ENCODE measurements around the gene PRPF38B.

PRPF38B gene

DNA sequence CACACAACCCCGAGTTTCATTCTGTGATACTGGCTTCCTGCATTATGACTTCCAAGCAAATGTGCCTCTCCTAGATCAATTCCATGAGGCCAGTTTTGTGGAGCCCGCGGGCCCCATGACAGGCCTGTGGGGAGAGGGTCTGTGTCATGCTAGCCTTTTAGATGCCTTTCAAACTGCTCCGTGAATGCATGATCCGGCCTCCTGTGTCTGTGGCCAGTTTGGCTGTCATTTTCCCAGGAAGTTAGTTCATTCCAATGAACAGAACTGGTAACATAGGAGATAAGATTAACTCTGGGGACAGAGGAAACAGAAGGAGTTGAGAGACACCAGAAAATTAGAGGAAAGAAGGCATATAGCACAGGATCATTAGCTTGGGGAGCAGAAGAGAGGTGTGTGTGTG, 23.8 kb downstream of the PRPF38B start:
- H3K4me1 ChIP-seq (ENCODE audit: insufficient read depth, insufficient read length) = peaks cover 4% of the 10 kb centered on the region
- no peaks in the 10 kb centered on the region for H3K27me3 ChIP-seq (ENCODE audit: insufficient read depth, insufficient read length)
- H3K4me3 ChIP-seq (ENCODE audit: insufficient read length, low read depth) = no peak overlapping the region
- H3K9me3 ChIP-seq (ENCODE audit: insufficient read depth, low read length) = no peaks in the 10 kb centered on the region
- H3K36me3 ChIP-seq (ENCODE audit: insufficient read depth, insufficient read length, low read length) = no peaks in the 10 kb centered on the region
- TF ChIP-seq YY1 (IDR thresholded peaks at IDR 0.05; ENCODE audit: insufficient read depth, insufficient read length) (no peak), SUZ12 (IDR thresholded peaks at IDR 0.05; ENCODE audit: extremely low read depth, insufficient read depth, insufficient read length) (no peak), ZNF274 (IDR thresholded peaks at IDR 0.05; ENCODE audit: low read depth, low read length) (no peak)
- H3K9ac ChIP-seq (ENCODE audit: insufficient read length, low read depth) = no peak overlapping the region
- no peak for DNase-seq (ENCODE audit: low read depth, low spot score)

DNA sequence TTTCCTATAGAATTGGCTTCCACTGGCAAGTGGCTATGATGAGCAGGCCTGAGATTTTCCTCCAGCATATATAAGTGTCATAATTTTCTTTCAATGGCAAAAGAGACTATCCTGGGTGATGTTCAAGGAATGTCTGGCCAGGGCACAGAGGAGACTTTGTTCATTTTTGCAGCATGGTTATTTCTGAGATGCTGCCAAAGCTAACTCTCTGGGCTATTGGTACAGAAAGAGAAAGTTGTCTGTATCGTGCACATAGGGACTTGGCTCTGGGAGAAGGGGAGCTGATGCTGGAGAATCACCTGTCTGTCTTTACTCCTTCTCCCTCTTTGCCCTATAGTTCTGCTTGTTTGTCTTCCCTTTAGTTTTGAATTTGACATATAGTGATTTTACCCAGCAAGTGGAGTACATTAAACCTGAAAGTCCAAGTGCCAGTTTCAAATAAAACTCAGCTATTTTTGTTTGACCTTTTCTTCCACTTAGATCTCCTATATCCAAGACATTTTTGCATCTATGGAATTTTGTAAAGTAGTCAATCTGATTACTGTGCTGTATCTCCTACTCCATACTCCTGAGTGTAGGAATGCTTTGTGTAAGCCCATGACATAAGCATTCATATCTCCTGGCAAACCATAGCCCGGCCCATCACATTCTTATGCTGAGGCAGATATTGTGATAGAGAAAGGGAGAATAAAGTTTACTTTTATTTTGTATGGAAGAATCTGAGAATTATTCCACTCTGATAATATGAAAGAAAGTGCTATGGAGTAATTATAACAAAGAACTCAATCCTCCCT, 24.5 kb downstream of the PRPF38B start:
- DNase-seq (ENCODE audit: low read depth, low spot score) = no peak
- Histone ChIP-seq H3K4me1 (ENCODE audit: insufficient read depth, insufficient read length) (peaks cover 4% of the 10 kb centered on the region), H3K27me3 (ENCODE audit: insufficient read depth, insufficient read length) (no peaks in the 10 kb centered on the region), H3K4me3 (ENCODE audit: insufficient read length, low read depth) (no peak overlapping the region), H3K9me3 (ENCODE audit: insufficient read depth, low read length) (no peaks in the 10 kb centered on the region), H3K36me3 (ENCODE audit: insufficient read depth, insufficient read length, low read length) (no peaks in the 10 kb centered on the region), H3K9ac (ENCODE audit: insufficient read length, low read depth) (no peak overlapping the region)
- no peak for TF ChIP-seq YY1 (IDR thresholded peaks at IDR 0.05; ENCODE audit: insufficient read depth, insufficient read length)

DNA sequence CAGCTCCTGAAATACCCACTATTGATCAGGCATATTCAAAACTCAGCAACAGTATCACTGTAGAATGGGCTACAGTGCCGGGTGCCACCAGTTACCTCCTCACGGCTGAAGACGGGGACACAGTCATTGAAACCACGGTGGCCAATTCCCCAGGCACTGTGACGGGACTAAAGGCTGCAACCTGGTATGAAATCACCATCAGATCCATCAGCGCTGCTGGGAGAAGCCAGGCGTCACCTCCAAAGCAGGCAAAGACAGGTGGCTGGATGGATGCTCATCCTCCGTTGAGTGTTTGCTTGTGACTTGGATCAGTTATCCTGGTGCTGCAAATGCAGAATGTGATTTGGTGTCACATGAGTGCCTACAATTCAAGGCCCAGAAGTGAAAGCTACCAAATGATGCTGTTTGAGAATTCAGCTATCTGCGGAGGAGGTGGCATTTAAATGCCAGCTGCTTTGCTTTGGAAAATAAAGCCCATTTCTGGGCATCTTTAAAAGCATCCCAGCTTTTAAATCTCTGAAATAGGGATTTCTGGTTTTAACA, 25.7 kb downstream of the PRPF38B start:
- no peaks in the 10 kb centered on the region for H3K9me3 ChIP-seq (ENCODE audit: insufficient read depth, low read length)
- H3K4me3 ChIP-seq (ENCODE audit: insufficient read length, low read depth) = no peak overlapping the region
- H3K27me3 ChIP-seq (ENCODE audit: insufficient read depth, insufficient read length) = no peaks in the 10 kb centered on the region
- no peak overlapping the region for H3K9ac ChIP-seq (ENCODE audit: insufficient read length, low read depth)
- no peaks in the 10 kb centered on the region for H3K36me3 ChIP-seq (ENCODE audit: insufficient read depth, insufficient read length, low read length)
- TF ChIP-seq ZNF274 (IDR thresholded peaks at IDR 0.05; ENCODE audit: low read depth, low read length) (no peak), YY1 (IDR thresholded peaks at IDR 0.05; ENCODE audit: insufficient read depth, insufficient read length) (no peak), SUZ12 (IDR thresholded peaks at IDR 0.05; ENCODE audit: extremely low read depth, insufficient read depth, insufficient read length) (no peak)
- DNase-seq (ENCODE audit: low read depth, low spot score) = no peak
- peaks cover 4% of the 10 kb centered on the region for H3K4me1 ChIP-seq (ENCODE audit: insufficient read depth, insufficient read length)

DNA sequence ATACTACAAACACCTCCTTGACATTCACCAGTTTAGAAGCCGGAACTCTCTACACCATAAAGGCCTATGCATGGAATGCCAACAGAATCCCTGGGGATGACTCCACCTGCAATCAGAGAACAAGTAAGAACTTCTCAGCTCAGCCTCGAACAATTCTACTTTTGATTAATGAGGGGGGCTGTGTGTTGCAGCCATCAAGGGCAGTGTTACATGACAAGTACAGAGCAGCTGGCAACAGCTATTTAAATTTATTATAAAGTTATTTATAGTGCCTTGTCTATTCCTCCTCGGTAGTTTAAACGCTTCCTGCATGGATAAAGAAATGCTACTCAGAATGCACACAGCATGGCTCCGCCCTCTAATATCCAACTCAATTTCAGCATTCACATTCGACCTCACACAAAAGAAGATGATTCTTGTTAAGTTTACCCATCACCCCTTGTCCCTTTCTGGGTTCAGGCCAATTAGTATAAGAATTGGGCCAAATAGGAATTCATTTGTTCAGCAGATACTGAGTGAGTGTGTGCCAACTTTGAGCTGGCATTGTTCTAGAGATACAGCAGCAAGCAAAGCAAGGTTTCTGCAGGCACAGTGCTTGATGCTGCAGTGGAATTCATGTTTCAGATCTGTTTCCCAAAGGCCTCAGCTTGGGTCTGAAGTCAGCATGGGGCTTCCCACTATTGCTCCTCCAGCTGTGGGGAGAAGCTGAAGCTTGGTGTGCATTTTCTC, 27.0 kb downstream of the PRPF38B start:
- DNase-seq (ENCODE audit: low read depth, low spot score) = no peak
- Histone ChIP-seq H3K4me1 (ENCODE audit: insufficient read depth, insufficient read length) (peaks cover 4% of the 10 kb centered on the region), H3K27me3 (ENCODE audit: insufficient read depth, insufficient read length) (no peaks in the 10 kb centered on the region), H3K36me3 (ENCODE audit: insufficient read depth, insufficient read length, low read length) (no peaks in the 10 kb centered on the region), H3K9me3 (ENCODE audit: insufficient read depth, low read length) (no peaks in the 10 kb centered on the region), H3K9ac (ENCODE audit: insufficient read length, low read depth) (no peak overlapping the region), H3K4me3 (ENCODE audit: insufficient read length, low read depth) (no peak overlapping the region)
- TF ChIP-seq ZNF274 (IDR thresholded peaks at IDR 0.05; ENCODE audit: low read depth, low read length) = no peak
- no peak for TF ChIP-seq SUZ12 (IDR thresholded peaks at IDR 0.05; ENCODE audit: extremely low read depth, insufficient read depth, insufficient read length)
- TF ChIP-seq YY1 (IDR thresholded peaks at IDR 0.05; ENCODE audit: insufficient read depth, insufficient read length) = no peak

- TF ChIP-seq ZNF274 (IDR thresholded peaks at IDR 0.05; ENCODE audit: low read depth, low read length) (no peak), SUZ12 (IDR thresholded peaks at IDR 0.05; ENCODE audit: extremely low read depth, insufficient read depth, insufficient read length) (no peak), YY1 (IDR thresholded peaks at IDR 0.05; ENCODE audit: insufficient read depth, insufficient read length) (no peak)
- Histone ChIP-seq H3K9ac (ENCODE audit: insufficient read length, low read depth) (no peak overlapping the region), H3K4me3 (ENCODE audit: insufficient read length, low read depth) (no peak overlapping the region), H3K27me3 (ENCODE audit: insufficient read depth, insufficient read length) (no peaks in the 10 kb centered on the region), H3K4me1 (ENCODE audit: insufficient read depth, insufficient read length) (peaks cover 4% of the 10 kb centered on the region), H3K9me3 (ENCODE audit: insufficient read depth, low read length) (no peaks in the 10 kb centered on the region), H3K36me3 (ENCODE audit: insufficient read depth, insufficient read length, low read length) (no peaks in the 10 kb centered on the region)
- no peak for DNase-seq (ENCODE audit: low read depth, low spot score)
These were observed 27.7 kb downstream of the PRPF38B start for GRCh38 chr1:108719656-108720435.

DNA sequence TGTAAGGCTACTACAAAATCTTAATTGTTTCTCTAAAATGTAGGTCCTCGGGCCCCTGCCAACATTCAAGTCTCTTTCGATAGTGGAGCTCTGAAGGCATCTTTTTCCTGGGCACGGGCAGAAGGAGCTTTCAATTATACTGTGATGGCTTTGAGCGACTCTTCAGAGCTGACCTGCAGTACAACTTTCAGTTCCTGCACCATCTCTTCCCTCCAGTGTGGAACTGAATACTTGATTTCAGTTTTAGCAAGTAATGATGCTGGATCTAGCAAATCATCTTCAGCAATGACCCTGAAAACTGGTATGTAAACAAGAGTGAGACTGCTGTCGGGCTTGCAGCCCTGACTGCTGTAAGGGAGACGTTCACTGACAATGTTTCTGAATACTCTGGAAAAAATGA, 30.2 kb downstream of the PRPF38B start:
- no peak overlapping the region for H3K4me3 ChIP-seq (ENCODE audit: insufficient read length, low read depth)
- H3K27me3 ChIP-seq (ENCODE audit: insufficient read depth, insufficient read length) = no peaks in the 10 kb centered on the region
- H3K4me1 ChIP-seq (ENCODE audit: insufficient read depth, insufficient read length) = peaks cover 3% of the 10 kb centered on the region
- DNase-seq (ENCODE audit: low read depth, low spot score) = no peak
- TF ChIP-seq YY1 (IDR thresholded peaks at IDR 0.05; ENCODE audit: insufficient read depth, insufficient read length) (no peak), SUZ12 (IDR thresholded peaks at IDR 0.05; ENCODE audit: extremely low read depth, insufficient read depth, insufficient read length) (no peak), ZNF274 (IDR thresholded peaks at IDR 0.05; ENCODE audit: low read depth, low read length) (no peak)
- H3K36me3 ChIP-seq (ENCODE audit: insufficient read depth, insufficient read length, low read length) = no peaks in the 10 kb centered on the region
- no peaks in the 10 kb centered on the region for H3K9me3 ChIP-seq (ENCODE audit: insufficient read depth, low read length)
- H3K9ac ChIP-seq (ENCODE audit: insufficient read length, low read depth) = no peak overlapping the region
